ENCODE results near the gene MOAP1.
"Not testable (repeated sequence)": the region's sequence is repeated elsewhere in the genome, so short reads cannot be mapped to it uniquely, and the experiment has no call there.

The MOAP1 gene

GRCh38 chr14:93142854-93143652 lies 41.6 kb downstream of the MOAP1 start:
- no peak for DNase-seq

GRCh38 chr14:93137864-93138263 lies 46.8 kb downstream of the MOAP1 start:
- DNase-seq, result no peak

GRCh38 chr14:93136508-93136907 lies 48.2 kb downstream of the MOAP1 start:
- DNase-seq, result not testable (repeated sequence)

- DNase-seq, result no peak
Observed at GRCh38 chr14:93136009-93136408, 48.7 kb downstream of the MOAP1 start.

GRCh38 chr14:93135399-93135798 lies 49.3 kb downstream of the MOAP1 start:
- no peak for DNase-seq

GRCh38 chr14:93133464-93133863 lies 51.2 kb downstream of the MOAP1 start:
- DNase-seq, result no peak

- DNase-seq, result no peak
Observed at GRCh38 chr14:93132472-93133065, 52.1 kb downstream of the MOAP1 start.
